Vagina (tissue), 2 donors: ENCODE data around the gene AADAC. TPM values are rescaled to one million over a fixed set of nuclear protein-coding genes. Genes with fewer than 3 reads are reported as not detected.
"Not testable (repeated sequence)": the region's sequence is repeated elsewhere in the genome, so short reads cannot be mapped to it uniquely, and the experiment has no call there.

ENCODE experiments used
- DNase-seq, 2 donors: peaks; one replicate each; pipeline ENCODE4 v3.0.0-alpha.2; 2017; ENCODE audit errors: extremely low spot score in 2 of 2
- H3K27ac ChIP-seq: fragments of 200-600 bp; sonication (generic); one replicate; pipeline ENCODE4 v1.5.1; 2019
- H3K27me3 ChIP-seq: fragments of 200-600 bp; sonication (generic); one replicate; pipeline ENCODE4 v1.5.1; 2019
- H3K36me3 ChIP-seq, 2 donors: fragments of 200-600 bp; sonication (generic); one replicate each; pipeline ENCODE4 v1.5.1; 2017 to 2019
- H3K4me1 ChIP-seq: fragments of 200-600 bp; sonication (generic); one replicate; pipeline ENCODE4 v1.5.1; 2019
- H3K4me3 ChIP-seq, 2 donors: fragments of 200-600 bp; sonication (generic); 1 replicate in 1 of 2; 2 replicates in 1 of 2; pipeline ENCODE4 v1.5.1; 2016 to 2019
- H3K9me3 ChIP-seq: fragments of 200-600 bp; sonication (generic); one replicate; pipeline ENCODE4 v1.5.1; 2019
- CTCF ChIP-seq, 3 experiments: fragments of 450-650 bp in 2 of 3; fragments of 200-600 bp in 1 of 3; sonication (generic) in 1 of 3; IDR thresholded peaks; one replicate each; pipeline ENCODE4 v1.5.1; 2017 to 2019; ENCODE audit warnings: antibody characterized with exemption in 3 of 3, mild to moderate bottlenecking in 2 of 3, moderate library complexity in 2 of 3
- POLR2A ChIP-seq, 2 donors: fragments of 450-650 bp; IDR thresholded peaks; one replicate each; pipeline ENCODE4 v1.6.1; 2017; ENCODE audit warnings: antibody characterized with exemption in 2 of 2, mild to moderate bottlenecking in 2 of 2, moderate library complexity in 2 of 2
- POLR2AphosphoS5 ChIP-seq, 2 donors: sonication (generic); formaldehyde crosslinking; IDR thresholded peaks; one replicate each; pipeline ENCODE4 v1.9.0; 2017; ENCODE audit warnings: antibody characterized with exemption in 2 of 2, mild to moderate bottlenecking in 2 of 2, low read depth in 1 of 2; ENCODE audit not compliant: insufficient read depth in 1 of 2
- intact Hi-C: fragments of 100-400 bp; cut with DNase I; formaldehyde crosslinking; loops from one replicate; pipeline ENCODE4 v1.15.1; 2023
- total RNA-seq: library from RNA; depleted of rRNA; stranded (reverse); fragments of >200 nt; gene quantifications from one replicate; pipeline ENCODE4 v1.2.3, GENCODE V29; 2016

AADAC gene
- total RNA-seq, 1 donor from 2014 or later, result 2.0 TPM

GRCh38 chr3:151788401-151788800 is 25.5 kb upstream of the AADAC start:
- no peaks in the 10 kb centered on the region for H3K36me3 ChIP-seq
- H3K4me3 ChIP-seq, result no peak overlapping the region
- no peaks in the 10 kb centered on the region for H3K4me1 ChIP-seq
- no peaks in the 10 kb centered on the region for H3K9me3 ChIP-seq
- no peak overlapping the region for H3K27ac ChIP-seq
- intact Hi-C loops, result no loop called here
- TF ChIP-seq CTCF (IDR thresholded peaks at IDR 0.05), result no peak
- TF ChIP-seq POLR2AphosphoS5 (IDR thresholded peaks at IDR 0.05; ENCODE audit: insufficient read depth in 1 of 2, low read depth in 1 of 2), result no peak
- H3K27me3 ChIP-seq, result no peaks in the 10 kb centered on the region
- DNase-seq, result no peak

DNA sequence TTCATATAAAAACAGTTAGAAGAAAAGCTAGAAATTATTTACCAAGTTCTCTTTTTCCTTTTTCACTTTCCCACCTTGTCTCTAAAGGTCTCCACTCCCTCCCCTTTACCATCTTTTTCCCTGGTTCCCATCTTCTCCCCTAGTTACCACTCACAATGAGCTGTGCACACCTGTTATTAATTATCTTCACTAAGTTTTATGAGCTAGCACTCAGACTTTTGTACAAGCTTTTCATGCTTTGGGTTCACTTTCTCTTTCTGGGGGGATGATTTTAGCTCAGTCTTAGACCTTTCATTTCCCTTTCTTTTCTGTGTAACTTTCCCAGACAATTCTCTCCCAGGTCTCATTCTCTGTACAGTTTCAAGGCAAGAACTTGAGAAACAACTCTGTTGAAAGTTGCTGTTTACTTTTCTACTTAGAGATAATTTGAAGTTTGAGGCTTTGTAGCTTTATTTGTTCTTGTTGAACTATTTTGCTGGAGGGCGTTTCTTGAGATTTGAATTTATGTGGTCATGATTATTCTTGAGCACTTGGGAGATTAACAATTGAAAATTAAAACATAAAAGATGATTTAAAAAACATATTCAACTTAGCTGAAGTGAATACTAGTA is 24.0 kb upstream of the AADAC start:
- Histone ChIP-seq H3K4me1 (no peaks in the 10 kb centered on the region), H3K4me3 (no peak overlapping the region), H3K9me3 (no peaks in the 10 kb centered on the region), H3K36me3 (no peaks in the 10 kb centered on the region), H3K27ac (no peak overlapping the region), H3K27me3 (no peaks in the 10 kb centered on the region)
- no peak for DNase-seq
- no peak for TF ChIP-seq CTCF (IDR thresholded peaks at IDR 0.05)
- TF ChIP-seq POLR2A (IDR thresholded peaks at IDR 0.05), result no peak
- TF ChIP-seq POLR2AphosphoS5 (IDR thresholded peaks at IDR 0.05; ENCODE audit: insufficient read depth in 1 of 2, low read depth in 1 of 2), result no peak
- intact Hi-C loops, result no loop called here

DNA sequence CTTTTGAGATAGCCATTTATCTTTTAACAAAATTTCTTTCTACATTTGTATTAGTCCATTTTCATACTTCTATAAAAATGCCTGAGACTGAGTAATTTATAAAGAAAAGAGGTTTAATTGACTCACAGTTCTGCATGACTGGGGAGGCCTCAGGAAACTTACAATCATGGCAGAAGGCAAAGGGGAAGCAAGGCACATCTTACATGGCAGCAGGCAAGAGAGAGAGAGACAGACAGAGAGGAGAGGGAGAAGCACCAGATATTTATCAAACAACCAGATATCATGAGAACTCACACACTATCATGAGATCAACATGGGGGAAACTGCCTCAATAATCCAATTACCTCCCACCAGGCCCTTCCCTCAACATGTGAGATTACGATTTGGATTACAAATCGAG is 23.2 kb upstream of the AADAC start:
- H3K4me3 ChIP-seq, DNase-seq, H3K9me3 ChIP-seq, intact Hi-C loops, H3K27ac ChIP-seq, H3K36me3 ChIP-seq, H3K27me3 ChIP-seq, H3K4me1 ChIP-seq: not testable (repeated sequence)

DNA sequence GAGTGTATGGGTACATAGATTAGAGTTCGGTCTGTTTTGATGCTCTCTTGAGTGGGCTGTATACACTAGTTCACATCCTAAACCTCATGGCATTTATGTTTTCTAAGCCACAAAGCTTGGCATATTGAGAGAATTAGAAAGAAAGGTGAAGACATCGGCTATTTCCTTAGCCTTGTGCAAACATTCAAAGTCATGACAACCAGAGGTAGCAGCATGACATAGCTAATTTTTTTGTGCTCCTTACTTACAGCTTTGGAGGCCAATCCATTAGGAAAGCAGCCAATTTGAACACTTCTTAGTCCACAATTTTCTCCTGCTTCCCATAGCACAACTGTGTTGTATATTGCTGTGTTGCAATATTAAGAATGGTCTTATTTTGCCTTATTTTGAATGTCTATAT is 21.5 kb upstream of the AADAC start:
- intact Hi-C loops, result no loop called here
- H3K27me3 ChIP-seq, result no peaks in the 10 kb centered on the region
- TF ChIP-seq POLR2AphosphoS5 (IDR thresholded peaks at IDR 0.05; ENCODE audit: insufficient read depth in 1 of 2, low read depth in 1 of 2) (no peak), POLR2A (IDR thresholded peaks at IDR 0.05) (no peak), CTCF (IDR thresholded peaks at IDR 0.05) (no peak)
- no peaks in the 10 kb centered on the region for H3K4me1 ChIP-seq
- H3K27ac ChIP-seq, result no peak overlapping the region
- H3K9me3 ChIP-seq, result no peaks in the 10 kb centered on the region
- no peak for DNase-seq
- no peaks in the 10 kb centered on the region for H3K36me3 ChIP-seq
- no peak overlapping the region for H3K4me3 ChIP-seq

GRCh38 chr3:151793636-151794035 is 20.3 kb upstream of the AADAC start:
- no peaks in the 10 kb centered on the region for H3K9me3 ChIP-seq
- no peak for TF ChIP-seq POLR2A (IDR thresholded peaks at IDR 0.05)
- no peak for TF ChIP-seq CTCF (IDR thresholded peaks at IDR 0.05)
- no peak for TF ChIP-seq POLR2AphosphoS5 (IDR thresholded peaks at IDR 0.05; ENCODE audit: insufficient read depth in 1 of 2, low read depth in 1 of 2)
- H3K4me3 ChIP-seq, result no peak overlapping the region
- no peaks in the 10 kb centered on the region for H3K27me3 ChIP-seq
- DNase-seq, result no peak
- intact Hi-C loops, result no loop called here
- no peaks in the 10 kb centered on the region for H3K36me3 ChIP-seq
- no peaks in the 10 kb centered on the region for H3K4me1 ChIP-seq
- no peak overlapping the region for H3K27ac ChIP-seq
